ENCODE results near the gene SLC30A7. TPM values are rescaled to one million over a fixed set of nuclear protein-coding genes. Genes with fewer than 3 reads are reported as not detected.

SLC30A7 gene
- total RNA-seq, 1 donor from 2014 or later: 5.7 TPM

- H3K27me3 ChIP-seq (ENCODE audit: low read depth): no peaks in the 10 kb centered on the region
- no peak overlapping the region for H3K4me3 ChIP-seq
- DNase-seq: no peak
- intact Hi-C loops (cut with micrococcal nuclease): no loop called here
- no peaks in the 10 kb centered on the region for H3K9me3 ChIP-seq (replicated peaks)
- H3K27ac ChIP-seq (replicated peaks): peak overlapping the region; percentile 50
- peaks cover 33% of the 10 kb centered on the region for H3K4me1 ChIP-seq
- TF ChIP-seq CTCF (IDR thresholded peaks at IDR 0.05; ENCODE audit: borderline replicate concordance): no peak
- H3K36me3 ChIP-seq: peaks cover 30% of the 10 kb centered on the region
These were observed 107.2 kb downstream of the SLC30A7 start for GRCh38 chr1:101003012-101003650.

GRCh38 chr1:101004061-101004460 lies 108.2 kb downstream of the SLC30A7 start:
- no peak overlapping the region for H3K27ac ChIP-seq (replicated peaks)
- H3K4me3 ChIP-seq: no peak overlapping the region
- intact Hi-C loops (cut with micrococcal nuclease): no loop called here
- no peaks in the 10 kb centered on the region for H3K27me3 ChIP-seq (ENCODE audit: low read depth)
- peaks cover 33% of the 10 kb centered on the region for H3K4me1 ChIP-seq
- H3K9me3 ChIP-seq (replicated peaks): no peaks in the 10 kb centered on the region
- no peak for TF ChIP-seq CTCF (IDR thresholded peaks at IDR 0.05; ENCODE audit: borderline replicate concordance)
- DNase-seq: no peak
- peaks cover 25% of the 10 kb centered on the region for H3K36me3 ChIP-seq

- no peak overlapping the region for H3K27ac ChIP-seq (replicated peaks)
- no peaks in the 10 kb centered on the region for H3K27me3 ChIP-seq (ENCODE audit: low read depth)
- peaks cover 20% of the 10 kb centered on the region for H3K36me3 ChIP-seq
- intact Hi-C loops (cut with micrococcal nuclease): no loop called here
- H3K9me3 ChIP-seq (replicated peaks): no peaks in the 10 kb centered on the region
- no peak for DNase-seq
- peaks cover 33% of the 10 kb centered on the region for H3K4me1 ChIP-seq
- no peak for TF ChIP-seq CTCF (IDR thresholded peaks at IDR 0.05; ENCODE audit: borderline replicate concordance)
- no peak overlapping the region for H3K4me3 ChIP-seq
These were observed 108.8 kb downstream of the SLC30A7 start for GRCh38 chr1:101004670-101005069.

GRCh38 chr1:101005183-101005582 lies 109.3 kb downstream of the SLC30A7 start:
- Histone ChIP-seq H3K4me1 (peaks cover 33% of the 10 kb centered on the region), H3K36me3 (peaks cover 15% of the 10 kb centered on the region), H3K27ac (replicated peaks) (no peak overlapping the region), H3K4me3 (no peak overlapping the region), H3K27me3 (ENCODE audit: low read depth) (no peaks in the 10 kb centered on the region), H3K9me3 (replicated peaks) (no peaks in the 10 kb centered on the region)
- TF ChIP-seq CTCF (IDR thresholded peaks at IDR 0.05; ENCODE audit: borderline replicate concordance): no peak
- no peak for DNase-seq
- intact Hi-C loops (cut with micrococcal nuclease): no loop called here

- intact Hi-C loops (cut with micrococcal nuclease): no loop called here
- no peak overlapping the region for H3K27ac ChIP-seq (replicated peaks)
- H3K27me3 ChIP-seq (ENCODE audit: low read depth): no peaks in the 10 kb centered on the region
- DNase-seq: no peak
- peaks cover 8% of the 10 kb centered on the region for H3K36me3 ChIP-seq
- H3K4me3 ChIP-seq: no peak overlapping the region
- peaks cover 33% of the 10 kb centered on the region for H3K4me1 ChIP-seq
- H3K9me3 ChIP-seq (replicated peaks): no peaks in the 10 kb centered on the region
- TF ChIP-seq CTCF (IDR thresholded peaks at IDR 0.05; ENCODE audit: borderline replicate concordance): no peak
These were observed 110.0 kb downstream of the SLC30A7 start for GRCh38 chr1:101005871-101006270.
